Cardiac muscle cell (in vitro differentiated cells and primary cell): ENCODE results near the gene FHIT. TPM values are rescaled to one million over a fixed set of nuclear protein-coding genes. Genes with fewer than 3 reads are reported as not detected.
A peak's percentile ranks its signal among the peaks of the same experiment; 100 is the strongest.

Experiments
- DNase-seq, 2 donors: peaks; one replicate each; pipeline versions ENCODE4 v3.0.0 to v3.0.0-alpha.2; 2010 to 2017; ENCODE audit warnings: low read depth in 1 of 2, low spot score in 1 of 2
- H3K27ac ChIP-seq: fragments of 200-600 bp; sonication (generic); 2 replicates; pipeline ENCODE4 v1.5.1; 2016
- H3K27me3 ChIP-seq: fragments of 200-600 bp; sonication (generic); 2 replicates; pipeline ENCODE4 v1.6.0; 2016; ENCODE audit warnings: control low read depth
- H3K36me3 ChIP-seq: fragments of 200-600 bp; sonication (generic); 2 replicates; pipeline ENCODE4 v1.5.1; 2016; ENCODE audit warnings: control low read depth
- H3K4me1 ChIP-seq: fragments of 200-600 bp; sonication (generic); 2 replicates; pipeline ENCODE4 v1.8.1; 2017; ENCODE audit warnings: low read depth, mild to moderate bottlenecking, mixed run types
- H3K4me3 ChIP-seq: fragments of 200-600 bp; sonication (generic); 2 replicates; pipeline ENCODE4 v1.5.1; 2016; ENCODE audit warnings: mild to moderate bottlenecking
- H3K9me3 ChIP-seq: fragments of 200-600 bp; sonication (generic); 2 replicates; pipeline ENCODE4 v1.5.1; 2017; ENCODE audit warnings: low read depth, mild to moderate bottlenecking, control low read depth
- CTCF ChIP-seq: IDR thresholded peaks from 2 replicates; pipeline ENCODE4 v1.5.1; 2012; ENCODE audit warnings: low read depth, mild to moderate bottlenecking, low read length
- polyA plus RNA-seq: library from polyadenylated mRNA; unstranded; fragments of >200 nt; fragmentation: Nextera tagmentation; extraction: Ambion mirVana; gene quantifications from 2 replicates; pipeline ENCODE4 v1.2.1, GENCODE V29; 2016
- total RNA-seq: library from RNA; depleted of rRNA; stranded (reverse); fragments of >200 nt; gene quantifications from 2 replicates; pipeline ENCODE4 v1.2.3, GENCODE V29; 2016

FHIT gene
- total and polyA plus RNA-seq, 2 experiments from 2014 or later, result 6.9 to 12.5 TPM

- TF ChIP-seq CTCF, result no peak
- DNase-seq, result no peak
- H3K27ac ChIP-seq, result no peak overlapping the region
- H3K4me3 ChIP-seq, result no peak overlapping the region
- H3K4me1 ChIP-seq, result no peaks in the 10 kb centered on the region
- H3K36me3 ChIP-seq, result no peaks in the 10 kb centered on the region
- no peaks in the 10 kb centered on the region for H3K9me3 ChIP-seq
- H3K27me3 ChIP-seq, result no peaks in the 10 kb centered on the region
These were observed 37.2 kb upstream of the FHIT start for GRCh38 chr3:61288446-61288845.

GRCh38 chr3:61283876-61284275 lies 32.6 kb upstream of the FHIT start:
- H3K9me3 ChIP-seq, result no peaks in the 10 kb centered on the region
- H3K4me3 ChIP-seq, result no peak overlapping the region
- no peaks in the 10 kb centered on the region for H3K4me1 ChIP-seq
- no peak overlapping the region for H3K27ac ChIP-seq
- H3K27me3 ChIP-seq, result no peaks in the 10 kb centered on the region
- no peak for TF ChIP-seq CTCF
- no peaks in the 10 kb centered on the region for H3K36me3 ChIP-seq
- no peak for DNase-seq

GRCh38 chr3:61278713-61279112 lies 27.5 kb upstream of the FHIT start:
- Histone ChIP-seq H3K27me3 (no peaks in the 10 kb centered on the region), H3K9me3 (no peaks in the 10 kb centered on the region), H3K36me3 (no peaks in the 10 kb centered on the region), H3K27ac (no peak overlapping the region), H3K4me1 (no peaks in the 10 kb centered on the region), H3K4me3 (no peak overlapping the region)
- no peak for TF ChIP-seq CTCF
- no peak for DNase-seq

- TF ChIP-seq CTCF, result no peak
- Histone ChIP-seq H3K27me3 (no peaks in the 10 kb centered on the region), H3K4me1 (no peaks in the 10 kb centered on the region), H3K4me3 (no peak overlapping the region), H3K27ac (no peak overlapping the region), H3K36me3 (no peaks in the 10 kb centered on the region), H3K9me3 (no peaks in the 10 kb centered on the region)
- DNase-seq, result no peak
These were observed 26.2 kb upstream of the FHIT start for GRCh38 chr3:61277411-61277810.

GRCh38 chr3:61269435-61269834 lies 18.2 kb upstream of the FHIT start:
- H3K36me3 ChIP-seq, result no peaks in the 10 kb centered on the region
- peak overlapping the region; percentile 37 for H3K27ac ChIP-seq
- H3K4me1 ChIP-seq, result peaks cover 6% of the 10 kb centered on the region
- H3K9me3 ChIP-seq, result no peaks in the 10 kb centered on the region
- H3K4me3 ChIP-seq, result no peak overlapping the region
- no peaks in the 10 kb centered on the region for H3K27me3 ChIP-seq
- DNase-seq, result peak in 1 of 2 donors; percentile 78
- no peak for TF ChIP-seq CTCF

GRCh38 chr3:61268644-61269043 lies 17.4 kb upstream of the FHIT start:
- no peak for TF ChIP-seq CTCF
- H3K4me1 ChIP-seq, result peaks cover 6% of the 10 kb centered on the region
- no peaks in the 10 kb centered on the region for H3K36me3 ChIP-seq
- no peaks in the 10 kb centered on the region for H3K9me3 ChIP-seq
- peak overlapping the region; percentile 28 for H3K27ac ChIP-seq
- H3K4me3 ChIP-seq, result no peak overlapping the region
- DNase-seq, result no peak
- H3K27me3 ChIP-seq, result no peaks in the 10 kb centered on the region
